ENCODE measurements around the gene GFER.

DNA sequence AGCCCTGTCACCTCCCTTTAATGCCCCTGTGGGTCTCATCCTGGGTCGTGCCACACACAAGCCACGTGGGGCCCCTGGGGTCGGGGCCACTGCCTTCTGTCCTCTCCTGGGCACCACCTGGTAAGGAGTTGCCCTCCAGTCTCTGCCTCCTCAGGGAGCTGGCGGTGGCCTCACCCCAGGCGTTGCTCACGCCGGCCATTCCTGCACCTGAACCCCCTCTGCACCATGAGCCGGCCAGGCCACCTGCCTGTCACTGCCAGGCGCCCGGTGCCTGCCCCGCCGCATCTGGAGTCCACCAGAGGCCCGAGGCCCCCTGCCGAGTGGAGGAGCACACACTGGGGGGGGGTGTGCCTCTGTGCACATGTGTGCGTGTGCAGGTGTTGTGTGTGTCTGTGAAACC is 53.1 kb downstream of the GFER start:
- TF ChIP-seq ZBTB7A (IDR thresholded peaks at IDR 0.05; ENCODE audit: low read depth) (no peak), RAD21 (IDR thresholded peaks at IDR 0.05; ENCODE audit: low read depth) (no peak), CREB1 (IDR thresholded peaks at IDR 0.05; ENCODE audit: low read depth) (no peak), NFIC (IDR thresholded peaks at IDR 0.05) (no peak), TAF1 (IDR thresholded peaks at IDR 0.05; ENCODE audit: low read depth) (no peak), FOXM1 (IDR thresholded peaks at IDR 0.05; ENCODE audit: borderline replicate concordance, low read depth) (no peak), USF1 (IDR thresholded peaks at IDR 0.05) (no peak), EP300 (IDR thresholded peaks at IDR 0.05; ENCODE audit: borderline replicate concordance) (no peak), TEAD4 (IDR thresholded peaks at IDR 0.05) (no peak), REST (IDR thresholded peaks at IDR 0.05; ENCODE audit: low read depth) (no peak)
- TF ChIP-seq, protein P1, sequence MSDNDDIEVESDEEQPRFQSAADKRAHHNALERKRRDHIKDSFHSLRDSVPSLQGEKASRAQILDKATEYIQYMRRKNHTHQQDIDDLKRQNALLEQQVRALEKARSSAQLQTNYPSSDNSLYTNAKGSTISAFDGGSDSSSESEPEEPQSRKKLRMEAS (IDR thresholded peaks at IDR 0.05), result no peak

All from Ishikawa (cell line).